ENCODE measurements around the gene IGF1.
A peak's percentile ranks its signal among the peaks of the same experiment; 100 is the strongest.

Gene IGF1

GRCh38 chr12:102497743-102498142 is 17.4 kb upstream of the IGF1 start:
- FAIRE-seq (no peak), DNase-seq (ENCODE audit: low spot score) (no peak)

GRCh38 chr12:102496591-102496990 is 16.2 kb upstream of the IGF1 start:
- no peak for DNase-seq (ENCODE audit: low spot score)
- FAIRE-seq = no peak

- FAIRE-seq = no peak
Measured at GRCh38 chr12:102487226-102487625, 6.9 kb upstream of the IGF1 start.

GRCh38 chr12:102486153-102486552 is 5.8 kb upstream of the IGF1 start:
- FAIRE-seq = no peak
- DNase-seq (ENCODE audit: low spot score) = no peak

More at GRCh38 chr12:102487226-102487625, 6.9 kb upstream of the IGF1 start:
- DNase-seq (ENCODE audit: low spot score) = no peak

- no peak for FAIRE-seq
Measured at GRCh38 chr12:102484428-102484958, 4.1 kb upstream of the IGF1 start.

GRCh38 chr12:102484017-102484416 is 3.7 kb upstream of the IGF1 start:
- no peak for DNase-seq (ENCODE audit: low spot score)
- no peak for FAIRE-seq

More at GRCh38 chr12:102484428-102484958, 4.1 kb upstream of the IGF1 start:
- DNase-seq (ENCODE audit: low spot score) = peak; percentile 44

- DNase-seq (ENCODE audit: low spot score) (no peak), FAIRE-seq (no peak)
Measured at GRCh38 chr12:102483466-102483865, 3.1 kb upstream of the IGF1 start.

- no peak for FAIRE-seq
- no peak for DNase-seq (ENCODE audit: low spot score)
Measured at GRCh38 chr12:102481705-102482425, 1.5 kb upstream of the IGF1 start.

GRCh38 chr12:102479939-102480338 is 424 bp downstream of the IGF1 start:
- DNase-seq (ENCODE audit: low spot score) = no peak
- no peak for FAIRE-seq

- DNase-seq (ENCODE audit: low spot score) (no peak), FAIRE-seq (no peak)
Measured at GRCh38 chr12:102479099-102479885, 1.1 kb downstream of the IGF1 start.

GRCh38 chr12:102478405-102479098 is 1.8 kb downstream of the IGF1 start:
- FAIRE-seq = no peak
- DNase-seq (ENCODE audit: low spot score) = no peak

- FAIRE-seq (no peak), DNase-seq (ENCODE audit: low spot score) (no peak)
Measured at GRCh38 chr12:102475355-102475754, 5.0 kb downstream of the IGF1 start.

- peak; percentile 64 for DNase-seq (ENCODE audit: low spot score)
Measured at GRCh38 chr12:102474438-102475064, 5.8 kb downstream of the IGF1 start.

GRCh38 chr12:102472496-102472895 is 7.9 kb downstream of the IGF1 start:
- DNase-seq (ENCODE audit: low spot score) (no peak), FAIRE-seq (no peak)

More at GRCh38 chr12:102474438-102475064, 5.8 kb downstream of the IGF1 start:
- FAIRE-seq = no peak

GRCh38 chr12:102471556-102471955 is 8.8 kb downstream of the IGF1 start:
- no peak for DNase-seq (ENCODE audit: low spot score)
- no peak for FAIRE-seq

- no peak for FAIRE-seq
- DNase-seq (ENCODE audit: low spot score) = no peak
Measured at GRCh38 chr12:102470945-102471344, 9.4 kb downstream of the IGF1 start.

GRCh38 chr12:102468261-102468915 is 12.0 kb downstream of the IGF1 start:
- FAIRE-seq = no peak

GRCh38 chr12:102465762-102466560 is 14.4 kb downstream of the IGF1 start:
- FAIRE-seq = no peak
- no peak for DNase-seq (ENCODE audit: low spot score)

More at GRCh38 chr12:102468261-102468915, 12.0 kb downstream of the IGF1 start:
- DNase-seq (ENCODE audit: low spot score) = no peak

- FAIRE-seq (no peak), DNase-seq (ENCODE audit: low spot score) (no peak)
Measured at GRCh38 chr12:102463659-102464249, 16.6 kb downstream of the IGF1 start.

Measured in urothelium cell line (cell line).